Glutamatergic neuron (in vitro differentiated cells): ENCODE results near the gene ARAP2. TPM values are rescaled to one million over a fixed set of nuclear protein-coding genes. Genes with fewer than 3 reads are reported as not detected.

Experiments
- DNase-seq: peaks from one replicate; pipeline ENCODE4 v3.0.0; 2022
- H3K27ac Mint-ChIP-seq: one replicate; pipeline ENCODE4 v1.8.0; 2020; ENCODE audit warnings: mild to moderate bottlenecking, mixed read lengths, inconsistent platforms; ENCODE audit not compliant: unreplicated experiment
- H3K27me3 Mint-ChIP-seq: one replicate; pipeline ENCODE4 v1.8.0; 2020; ENCODE audit warnings: mild to moderate bottlenecking, moderate library complexity, mixed read lengths, inconsistent platforms; ENCODE audit not compliant: unreplicated experiment
- H3K36me3 Mint-ChIP-seq: one replicate; pipeline ENCODE4 v1.8.0; 2020; ENCODE audit warnings: mild to moderate bottlenecking, mixed read lengths, inconsistent platforms; ENCODE audit not compliant: unreplicated experiment
- H3K4me1 Mint-ChIP-seq: one replicate; pipeline ENCODE4 v1.8.0; 2020; ENCODE audit warnings: mild to moderate bottlenecking, low read depth, mixed read lengths, inconsistent platforms; ENCODE audit not compliant: unreplicated experiment
- H3K4me3 Mint-ChIP-seq: one replicate; pipeline ENCODE4 v1.8.0; 2020; ENCODE audit warnings: mild to moderate bottlenecking, mixed read lengths, inconsistent platforms; ENCODE audit not compliant: unreplicated experiment
- H3K9me3 Mint-ChIP-seq: one replicate; pipeline ENCODE4 v1.8.0; 2020; ENCODE audit warnings: mild to moderate bottlenecking, moderate library complexity, mixed read lengths, inconsistent platforms; ENCODE audit not compliant: unreplicated experiment
- total RNA-seq: library from RNA; stranded (reverse); fragmentation: NEBNext Ultra II Directional; extraction: Animal tissue kit (Norgen Biotek cat#: 25700); gene quantifications from one replicate; pipeline ENCODE4 v1.2.1, GENCODE V29; 2021; ENCODE audit not compliant: unreplicated experiment
- TF ChIP-seq, protein P1 (sequence below): fragments of 200-600 bp; sonication (generic); IDR thresholded peaks from one replicate; pipeline ENCODE4 v1.5.0; 2021; ENCODE audit not compliant: partially characterized antibody, unreplicated experiment

ARAP2 gene
- total RNA-seq, 1 donor from 2014 or later: 1.4 TPM

DNA sequence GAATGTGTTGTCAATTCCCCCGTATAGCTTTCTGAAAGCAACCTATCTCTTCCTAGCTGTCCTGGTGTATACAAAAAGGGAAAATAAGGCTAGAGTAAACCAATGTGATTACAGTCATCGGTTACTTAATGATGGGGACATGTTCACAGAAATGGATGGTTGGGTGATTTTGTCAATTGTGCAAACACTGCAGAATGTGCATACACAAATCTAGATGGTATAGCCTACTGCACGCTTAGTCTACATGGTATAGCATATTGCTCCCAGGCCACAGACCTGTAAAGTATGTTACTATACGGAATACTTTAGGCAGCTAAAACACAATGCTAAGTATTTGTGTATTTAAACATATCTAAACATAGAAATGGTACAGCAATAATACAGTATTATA lies 42.2 kb upstream of the ARAP2 start:
- no peaks in the 10 kb centered on the region for H3K4me1 Mint-ChIP-seq
- DNase-seq: no peak
- TF ChIP-seq, protein P1, sequence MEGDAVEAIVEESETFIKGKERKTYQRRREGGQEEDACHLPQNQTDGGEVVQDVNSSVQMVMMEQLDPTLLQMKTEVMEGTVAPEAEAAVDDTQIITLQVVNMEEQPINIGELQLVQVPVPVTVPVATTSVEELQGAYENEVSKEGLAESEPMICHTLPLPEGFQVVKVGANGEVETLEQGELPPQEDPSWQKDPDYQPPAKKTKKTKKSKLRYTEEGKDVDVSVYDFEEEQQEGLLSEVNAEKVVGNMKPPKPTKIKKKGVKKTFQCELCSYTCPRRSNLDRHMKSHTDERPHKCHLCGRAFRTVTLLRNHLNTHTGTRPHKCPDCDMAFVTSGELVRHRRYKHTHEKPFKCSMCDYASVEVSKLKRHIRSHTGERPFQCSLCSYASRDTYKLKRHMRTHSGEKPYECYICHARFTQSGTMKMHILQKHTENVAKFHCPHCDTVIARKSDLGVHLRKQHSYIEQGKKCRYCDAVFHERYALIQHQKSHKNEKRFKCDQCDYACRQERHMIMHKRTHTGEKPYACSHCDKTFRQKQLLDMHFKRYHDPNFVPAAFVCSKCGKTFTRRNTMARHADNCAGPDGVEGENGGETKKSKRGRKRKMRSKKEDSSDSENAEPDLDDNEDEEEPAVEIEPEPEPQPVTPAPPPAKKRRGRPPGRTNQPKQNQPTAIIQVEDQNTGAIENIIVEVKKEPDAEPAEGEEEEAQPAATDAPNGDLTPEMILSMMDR: no peak
- H3K27ac Mint-ChIP-seq: no peak overlapping the region
- H3K9me3 Mint-ChIP-seq: no peaks in the 10 kb centered on the region
- no peak overlapping the region for H3K4me3 Mint-ChIP-seq
- no peaks in the 10 kb centered on the region for H3K36me3 Mint-ChIP-seq
- no peaks in the 10 kb centered on the region for H3K27me3 Mint-ChIP-seq

DNA sequence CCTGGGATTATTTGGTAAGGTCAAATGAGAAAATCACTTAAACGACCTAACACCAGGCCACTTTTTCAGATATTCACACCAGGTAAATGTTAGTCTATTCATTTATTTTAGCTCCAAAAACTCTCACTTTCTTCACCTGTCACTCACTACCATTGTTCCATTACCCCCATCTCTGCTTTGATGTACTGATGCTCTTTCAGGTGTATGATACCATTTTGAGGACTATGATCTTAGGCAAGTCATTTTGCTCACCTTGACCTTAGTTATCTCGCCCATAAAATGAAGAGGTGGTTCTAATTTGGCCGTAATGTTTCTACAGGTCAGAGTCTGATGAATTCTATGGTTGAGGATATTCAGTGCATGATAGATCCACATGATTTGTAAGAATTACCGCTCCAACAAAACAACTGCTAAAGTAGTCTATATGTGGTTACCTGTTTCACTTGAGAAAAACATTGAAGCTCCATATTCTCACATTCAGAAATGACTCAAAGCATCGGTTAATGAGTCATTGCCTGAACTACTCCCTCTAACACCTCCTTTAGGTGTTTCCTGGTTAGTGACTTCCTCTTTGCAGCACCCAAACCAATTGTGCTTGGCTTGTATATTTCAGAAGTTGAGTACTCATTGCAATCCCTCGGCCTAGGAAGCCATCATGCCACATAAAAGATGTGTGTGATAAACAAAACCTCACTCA lies 41.6 kb upstream of the ARAP2 start:
- H3K36me3 Mint-ChIP-seq: no peaks in the 10 kb centered on the region
- no peak overlapping the region for H3K4me3 Mint-ChIP-seq
- DNase-seq: no peak
- TF ChIP-seq, protein P1: no peak
- no peak overlapping the region for H3K27ac Mint-ChIP-seq
- no peaks in the 10 kb centered on the region for H3K4me1 Mint-ChIP-seq
- no peaks in the 10 kb centered on the region for H3K27me3 Mint-ChIP-seq
- no peaks in the 10 kb centered on the region for H3K9me3 Mint-ChIP-seq

DNA sequence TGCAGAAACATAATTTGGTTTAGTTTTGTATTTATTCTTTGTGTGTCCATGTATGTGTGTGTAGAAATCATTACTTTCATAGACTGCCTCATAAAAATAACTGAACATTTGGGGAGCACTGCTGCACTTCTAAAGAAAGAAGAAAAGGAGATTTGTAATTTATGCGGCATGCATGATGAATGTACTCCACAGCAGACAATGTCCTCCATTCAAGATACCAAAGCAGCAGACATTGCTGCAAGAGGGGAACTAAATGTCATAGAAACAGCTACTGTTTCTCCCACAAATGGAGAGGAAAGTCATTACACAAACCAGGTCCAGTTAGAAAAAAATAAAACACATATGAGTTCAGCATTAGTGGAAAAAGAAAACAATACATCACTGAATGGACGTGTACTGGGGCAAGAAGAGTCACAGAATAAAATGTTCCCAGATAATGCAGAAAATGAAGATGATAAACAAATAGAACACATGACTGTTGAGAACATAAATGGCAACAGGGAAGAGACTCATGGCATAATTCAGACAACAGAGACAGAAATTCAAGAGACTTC lies 39.7 kb upstream of the ARAP2 start:
- no peaks in the 10 kb centered on the region for H3K27me3 Mint-ChIP-seq
- TF ChIP-seq, protein P1: no peak
- no peak overlapping the region for H3K27ac Mint-ChIP-seq
- no peak for DNase-seq
- H3K4me1 Mint-ChIP-seq: peaks cover 3% of the 10 kb centered on the region
- H3K9me3 Mint-ChIP-seq: no peaks in the 10 kb centered on the region
- H3K36me3 Mint-ChIP-seq: no peaks in the 10 kb centered on the region
- no peak overlapping the region for H3K4me3 Mint-ChIP-seq

DNA sequence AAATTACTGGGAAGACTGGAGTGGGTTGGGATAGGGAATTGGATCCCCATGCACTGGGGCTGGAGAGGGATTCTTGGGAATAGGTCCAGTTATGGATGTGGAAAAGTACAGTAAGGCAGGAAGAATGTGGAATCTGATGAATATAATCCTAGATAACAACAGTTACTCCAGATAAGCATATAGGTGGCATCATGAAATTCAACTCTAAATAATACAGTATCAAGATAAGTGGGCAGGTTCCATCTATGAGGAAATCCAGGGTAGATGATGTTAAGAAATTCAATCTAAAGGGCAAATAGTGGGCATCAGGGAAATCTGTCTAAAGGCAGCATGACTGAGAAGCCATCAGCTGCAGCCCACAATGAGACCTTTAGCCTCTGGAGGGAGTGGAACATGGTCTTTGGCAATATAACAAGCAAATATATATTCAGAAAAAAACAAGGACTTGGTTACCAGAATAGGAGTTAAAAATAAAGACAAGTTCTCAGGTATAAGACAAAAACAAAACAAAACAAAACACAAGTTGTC lies 38.3 kb upstream of the ARAP2 start:
- TF ChIP-seq, protein P1: no peak
- Mint-ChIP-seq H3K4me3 (no peak overlapping the region), H3K4me1 (peaks cover 3% of the 10 kb centered on the region), H3K27me3 (no peaks in the 10 kb centered on the region), H3K27ac (no peak overlapping the region), H3K9me3 (no peaks in the 10 kb centered on the region), H3K36me3 (no peaks in the 10 kb centered on the region)
- no peak for DNase-seq
